ENCODE measurements around the gene ADGRF3.

GRCh38 chr2:26324903-26325302 is 21.7 kb downstream of the ADGRF3 start:
- no peak for TF ChIP-seq ZFP30 (CRISPR knock-in tag; IDR thresholded peaks at IDR 0.05; ENCODE audit: borderline replicate concordance)
- no peak for TF ChIP-seq NR1H2 (CRISPR knock-in tag; IDR thresholded peaks at IDR 0.05)
- TF ChIP-seq POLR2AphosphoS5 (IDR thresholded peaks at IDR 0.05; ENCODE audit: control insufficient read depth, insufficient read depth, low read depth, low read length): no peak
- TF ChIP-seq MLX (CRISPR knock-in tag; conservative IDR thresholded peaks at IDR 0.05): no peak
- no peak for TF ChIP-seq ZNF253 (CRISPR knock-in tag; conservative IDR thresholded peaks at IDR 0.05)
- TF ChIP-seq SP2 (IDR thresholded peaks at IDR 0.05; ENCODE audit: extremely low read depth, low read depth, low read length, poor library complexity, severe bottlenecking): no peak
- no peak for TF ChIP-seq KAT2B (IDR thresholded peaks at IDR 0.05; ENCODE audit: low read depth, low read length)
- TF ChIP-seq TAF1 (IDR thresholded peaks at IDR 0.05; ENCODE audit: control insufficient read depth, extremely low read depth, insufficient read depth, low read length, severe bottlenecking): no peak
- TF ChIP-seq HMGXB4 (CRISPR knock-in tag; IDR thresholded peaks at IDR 0.05): no peak
- no peak for TF ChIP-seq CTCF (IDR thresholded peaks at IDR 0.05 in 2 of 3, conservative IDR thresholded peaks at IDR 0.05 in 1 of 3; ENCODE audit: insufficient read depth in 2 of 3, low read depth in 1 of 3, low read length in 3 of 3)
- no peak for TF ChIP-seq HNRNPLL (IDR thresholded peaks at IDR 0.05; ENCODE audit: low read depth, low read length, poor library complexity, severe bottlenecking)
- TF ChIP-seq EZH2 (IDR thresholded peaks at IDR 0.05; ENCODE audit: borderline replicate concordance, low read depth, low read length): no peak
- no peak for TF ChIP-seq CEBPB (tag; IDR thresholded peaks at IDR 0.05)
- no peak for TF ChIP-seq MEIS2 (IDR thresholded peaks at IDR 0.05; ENCODE audit: partially characterized antibody)
